ENCODE results near the gene ARL15.
"Not testable (repeated sequence)": the region's sequence is repeated elsewhere in the genome, so short reads cannot be mapped to it uniquely, and the experiment has no call there.

The ARL15 gene

DNA sequence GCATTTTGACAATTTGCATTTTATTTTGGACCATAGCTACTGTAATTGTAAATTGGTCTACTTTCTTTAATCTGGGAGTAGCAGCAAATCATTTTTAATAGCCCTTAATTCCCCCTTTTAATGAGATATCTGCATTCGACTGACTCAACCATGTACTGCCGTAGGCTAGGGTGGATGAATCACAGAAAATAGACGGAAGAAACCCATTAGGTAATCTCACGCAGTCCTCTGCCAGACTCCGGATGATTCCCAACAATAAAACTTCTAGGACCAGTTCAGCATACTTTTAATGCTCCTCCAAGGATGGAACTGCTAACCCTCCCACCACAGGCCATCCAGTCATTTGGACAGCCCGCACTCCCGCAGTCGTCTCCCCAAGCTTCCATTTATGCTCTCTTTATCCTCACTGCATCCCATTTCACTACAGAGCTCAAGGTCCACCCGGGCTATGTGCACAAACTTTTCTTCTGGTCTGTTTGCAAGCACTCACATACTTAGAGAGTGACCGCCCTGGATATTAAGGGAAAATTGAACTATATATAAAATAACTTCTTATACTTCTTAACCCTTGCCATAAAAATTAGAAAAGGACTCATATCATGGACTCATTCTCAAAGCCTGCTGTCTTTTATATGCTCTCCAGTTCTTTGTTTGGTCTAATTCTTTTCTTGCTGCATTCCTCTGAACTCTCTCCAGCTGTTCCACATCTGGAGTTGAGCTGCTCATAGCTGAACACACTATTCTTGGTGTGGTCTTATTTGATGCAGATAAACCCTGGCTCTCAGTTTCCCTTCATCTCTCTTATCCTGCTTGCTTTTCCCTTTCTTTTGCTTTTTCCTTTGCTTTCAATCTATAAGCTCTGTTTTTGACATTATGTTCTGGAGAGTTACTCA, 326.6 kb downstream of the ARL15 start:
- no peak for DNase-seq (ENCODE audit: low spot score)

DNA sequence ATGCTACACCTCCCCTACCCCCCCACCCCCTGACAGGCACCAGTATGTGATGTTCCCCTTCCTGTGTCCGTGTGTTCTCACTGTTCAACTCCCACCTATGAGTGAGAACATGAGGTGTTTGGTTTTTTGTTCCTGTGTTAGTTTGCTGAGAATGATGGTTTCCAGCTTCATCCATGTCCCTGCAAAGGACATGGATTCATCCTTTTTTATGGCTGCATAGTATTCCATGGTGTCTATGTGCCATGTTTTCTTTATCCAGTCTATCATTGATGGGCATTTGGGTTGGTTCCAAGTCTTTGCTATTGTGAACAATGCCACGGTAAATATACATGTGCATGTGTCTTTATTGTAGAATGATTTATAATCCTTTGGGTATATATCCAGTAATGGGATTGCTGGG, 328.1 kb downstream of the ARL15 start:
- not testable (repeated sequence) for DNase-seq (ENCODE audit: low spot score)

DNA sequence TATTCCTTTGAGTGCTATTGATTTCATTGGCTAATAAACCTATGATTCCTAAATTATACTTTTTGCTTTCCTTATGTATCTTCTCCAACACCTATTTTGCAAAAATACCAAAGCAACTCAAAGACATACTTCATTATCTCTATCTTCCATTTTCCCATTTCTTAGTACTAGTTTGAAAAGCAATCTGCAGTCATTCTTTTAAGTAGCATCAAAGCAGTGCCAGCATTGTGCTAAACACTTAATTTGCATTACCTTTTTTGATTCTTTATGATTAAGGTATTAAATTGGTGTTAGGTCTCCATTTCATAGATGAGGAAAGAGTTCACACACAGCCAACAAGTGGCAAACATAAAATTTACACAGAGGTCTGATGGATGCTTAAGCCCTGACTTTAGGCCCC, 330.3 kb downstream of the ARL15 start:
- no peak for DNase-seq (ENCODE audit: low spot score)

DNA sequence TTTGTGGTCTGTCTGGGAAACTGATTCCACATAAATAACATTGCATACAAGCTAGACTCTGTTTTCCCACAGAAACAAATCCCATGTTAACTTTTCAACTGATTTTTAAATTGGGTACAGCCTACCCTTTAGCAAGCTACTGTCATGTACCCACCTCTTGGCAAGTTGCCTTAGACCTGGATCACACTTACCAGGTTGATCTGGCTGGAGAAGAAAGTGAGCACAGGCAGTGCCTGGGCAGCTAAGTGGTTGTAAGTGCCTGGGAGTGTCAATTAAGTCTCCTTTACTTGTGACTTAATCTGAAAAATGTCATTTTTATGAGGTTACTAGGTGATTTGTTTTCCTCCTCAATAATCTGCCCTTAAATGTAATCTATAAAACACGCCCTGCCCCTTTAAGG, 336.4 kb downstream of the ARL15 start:
- DNase-seq (ENCODE audit: low spot score): no peak

DNA sequence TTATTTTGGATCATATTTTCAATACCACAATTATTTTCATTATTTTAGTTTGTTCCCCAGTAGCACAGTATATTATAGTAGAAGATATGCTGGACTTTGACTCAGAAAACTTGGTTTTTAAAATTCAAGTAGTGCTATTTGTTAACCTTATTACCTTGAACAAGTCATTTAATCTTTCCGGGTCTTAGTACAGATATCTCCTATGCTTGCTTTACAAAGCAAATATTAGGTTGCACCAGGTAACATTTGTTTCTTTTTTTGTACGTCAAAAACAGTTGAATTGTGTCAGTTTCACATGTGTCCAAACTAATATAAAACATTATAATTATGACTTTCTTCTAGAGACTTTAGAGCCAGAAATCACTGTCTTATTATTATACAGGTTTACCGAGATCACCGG, 338.1 kb downstream of the ARL15 start:
- no peak for DNase-seq (ENCODE audit: low spot score)

DNA sequence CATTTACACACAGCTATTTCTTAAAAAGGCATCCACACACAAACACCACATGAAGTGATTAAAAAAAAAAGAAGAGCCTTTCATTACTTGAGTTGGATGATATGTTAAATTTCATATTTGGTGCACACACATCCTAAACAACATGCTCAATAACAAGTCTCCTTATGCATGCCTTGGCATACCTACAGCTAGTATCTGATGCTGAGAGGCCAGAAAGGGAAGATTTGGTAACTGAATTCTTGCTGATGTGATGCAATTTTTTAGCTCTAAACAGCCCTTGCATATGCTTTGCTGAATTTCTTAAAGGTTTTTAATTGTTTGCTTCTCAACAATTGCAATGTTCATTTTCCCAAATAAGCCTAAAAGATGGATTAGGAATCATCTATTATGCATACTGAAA, 338.8 kb downstream of the ARL15 start:
- no peak for DNase-seq (ENCODE audit: low spot score)

DNA sequence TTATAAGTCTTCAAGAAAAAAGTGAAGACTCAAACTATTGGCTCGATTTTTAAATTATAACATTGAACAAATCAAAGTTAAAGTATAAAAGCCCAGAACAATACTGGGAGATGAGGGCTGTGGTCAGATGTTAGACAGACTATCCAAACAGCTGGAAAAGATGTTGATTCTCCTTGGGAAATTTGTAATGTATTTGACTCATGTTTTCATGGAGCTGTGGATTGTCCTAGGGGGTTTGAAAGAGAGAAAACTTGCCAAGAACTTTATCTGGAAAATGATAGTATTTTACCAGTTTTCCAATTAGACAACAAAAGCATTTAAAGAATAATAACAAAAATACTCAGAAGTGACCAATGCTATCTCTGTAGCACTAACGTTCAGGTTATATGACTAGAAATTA, 339.2 kb downstream of the ARL15 start:
- DNase-seq (ENCODE audit: low spot score): no peak

DNA sequence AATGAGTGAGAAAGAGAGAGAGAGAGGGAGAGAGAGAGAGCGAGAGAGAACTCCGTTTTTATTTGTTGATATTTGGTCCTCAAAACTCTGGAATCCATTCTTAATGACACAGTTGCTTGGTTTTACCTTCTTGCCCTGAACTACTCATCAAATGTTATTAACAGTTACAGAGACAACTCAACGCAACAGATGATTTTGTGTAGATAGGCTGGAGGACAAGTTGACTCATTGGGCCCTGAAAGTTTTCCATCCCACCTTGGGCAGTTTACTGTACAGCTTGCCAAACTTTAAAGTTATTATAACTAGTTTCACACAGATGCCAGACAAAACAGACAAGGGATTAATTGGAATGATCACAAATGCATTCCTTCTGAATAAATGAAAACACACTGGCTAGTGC, 339.9 kb downstream of the ARL15 start:
- DNase-seq (ENCODE audit: low spot score): no peak

DNA sequence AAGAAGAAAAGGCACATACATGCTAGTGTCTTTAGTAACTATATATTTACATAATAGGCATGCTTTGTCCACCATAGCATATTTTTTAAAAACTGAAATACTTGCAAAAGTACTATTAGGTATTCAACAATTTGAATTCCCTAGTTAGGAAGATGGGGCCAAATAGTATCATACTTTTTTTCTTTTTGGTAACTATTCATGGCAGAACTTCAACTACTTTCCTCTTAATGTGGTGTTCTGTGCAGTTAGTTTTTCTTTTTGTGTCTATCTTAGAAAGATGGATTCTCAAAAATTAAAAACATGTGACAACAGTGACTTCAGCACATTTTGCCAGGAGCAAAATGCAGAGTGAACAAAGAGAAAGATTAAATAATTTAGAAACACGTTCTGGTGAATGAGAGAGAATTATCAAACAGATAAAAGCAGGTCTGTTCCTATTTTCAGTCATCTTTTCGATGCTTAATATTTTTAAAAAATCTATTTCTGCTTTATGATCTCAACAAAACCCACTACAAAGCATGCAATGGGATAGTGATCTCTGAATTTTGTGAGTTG, 341.1 kb downstream of the ARL15 start:
- DNase-seq (ENCODE audit: low spot score): no peak

DNA sequence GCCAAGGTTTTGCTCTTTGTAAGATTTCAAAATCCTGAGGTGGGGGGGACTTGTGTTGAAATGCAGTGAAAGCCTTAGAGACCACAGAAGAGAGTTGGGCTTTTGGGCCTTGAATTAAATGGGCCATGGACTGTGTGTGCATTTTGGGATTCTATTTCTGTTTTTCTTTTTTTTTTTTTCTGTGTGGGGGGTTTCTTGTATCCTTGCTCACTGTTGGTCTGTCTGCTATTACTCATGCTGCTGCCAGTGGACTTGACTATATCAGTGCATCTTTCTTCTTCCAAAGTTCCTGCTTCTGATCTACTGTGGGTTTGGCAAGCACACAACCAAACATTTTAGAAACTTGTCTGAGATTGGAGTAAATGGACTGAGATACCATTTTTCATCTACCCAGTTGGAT, 344.9 kb downstream of the ARL15 start:
- no peak for DNase-seq (ENCODE audit: low spot score)

DNA sequence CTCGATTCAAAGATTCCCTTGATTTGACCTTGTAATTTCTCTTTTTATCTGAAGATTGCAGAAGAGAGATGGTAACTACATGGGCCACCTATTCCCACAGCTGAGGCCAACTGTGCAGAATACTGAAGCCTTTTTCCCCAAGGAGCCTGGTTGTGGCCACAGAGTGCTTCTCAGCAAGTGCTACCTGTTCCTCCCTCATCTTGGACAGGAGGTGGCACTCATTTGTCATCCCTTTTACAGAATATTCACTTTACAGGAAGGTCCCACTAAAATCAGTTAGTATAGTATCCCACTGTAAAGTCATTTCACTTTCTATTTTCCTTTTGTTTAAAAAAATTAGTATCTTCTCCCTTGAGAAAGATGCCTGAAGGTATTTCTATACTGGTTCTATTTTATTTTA, 346.4 kb downstream of the ARL15 start:
- no peak for DNase-seq (ENCODE audit: low spot score)

DNA sequence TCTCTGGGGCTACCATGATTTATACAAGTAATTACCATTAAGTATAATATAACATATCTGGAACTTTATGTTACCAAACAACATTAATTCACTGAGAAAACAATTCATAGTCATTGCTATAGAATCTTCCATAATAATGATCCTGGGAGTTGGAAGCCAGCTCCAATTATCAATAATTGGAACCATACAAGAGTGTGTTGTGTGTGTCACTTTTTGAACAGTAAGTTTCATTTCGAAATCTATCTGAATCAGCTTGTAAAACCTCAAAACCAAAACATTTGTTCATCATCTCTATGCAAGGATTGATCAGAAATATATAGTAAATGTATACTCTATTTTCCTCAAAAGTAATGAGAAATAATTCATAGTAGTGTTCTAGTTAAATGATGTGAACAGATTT, 348.1 kb downstream of the ARL15 start:
- no peak for DNase-seq (ENCODE audit: low spot score)

DNA sequence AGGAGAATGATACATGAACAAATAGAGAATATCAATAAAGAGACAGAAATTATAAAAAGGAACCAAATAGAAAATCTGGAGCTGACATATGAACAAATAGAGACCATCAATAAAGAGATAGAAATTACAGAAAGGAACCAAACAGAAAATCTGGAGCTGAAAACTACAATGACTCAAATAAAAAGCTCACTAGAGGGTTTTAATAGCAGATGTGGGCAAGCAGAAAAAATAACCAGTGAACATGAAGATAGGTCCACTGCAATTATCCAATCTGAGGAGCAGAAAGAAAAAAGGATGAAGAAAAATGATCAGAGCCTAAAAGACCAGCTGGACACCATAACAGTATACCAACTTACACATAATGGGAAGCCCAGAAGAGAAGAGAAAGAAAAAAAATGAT, 353.7 kb downstream of the ARL15 start:
- no peak for DNase-seq (ENCODE audit: low spot score)

DNA sequence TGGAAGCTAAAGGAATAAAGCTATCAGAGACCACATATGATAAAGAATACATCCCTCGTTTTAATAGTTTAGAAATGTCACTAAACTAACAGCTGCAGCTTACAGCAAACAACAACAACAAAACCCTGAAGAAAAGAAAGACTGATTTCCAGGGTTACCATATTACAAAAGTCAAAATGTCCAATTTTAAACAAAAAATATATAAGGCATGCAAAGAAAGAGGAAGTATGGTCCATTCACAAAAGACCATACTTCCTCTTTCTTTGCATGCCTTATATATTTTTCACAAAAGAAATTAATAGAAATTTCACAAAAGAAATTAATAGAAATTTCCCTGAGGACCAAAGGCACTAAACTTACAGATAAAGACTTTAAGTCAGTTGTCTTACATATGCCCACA, 354.2 kb downstream of the ARL15 start:
- no peak for DNase-seq (ENCODE audit: low spot score)

DNA sequence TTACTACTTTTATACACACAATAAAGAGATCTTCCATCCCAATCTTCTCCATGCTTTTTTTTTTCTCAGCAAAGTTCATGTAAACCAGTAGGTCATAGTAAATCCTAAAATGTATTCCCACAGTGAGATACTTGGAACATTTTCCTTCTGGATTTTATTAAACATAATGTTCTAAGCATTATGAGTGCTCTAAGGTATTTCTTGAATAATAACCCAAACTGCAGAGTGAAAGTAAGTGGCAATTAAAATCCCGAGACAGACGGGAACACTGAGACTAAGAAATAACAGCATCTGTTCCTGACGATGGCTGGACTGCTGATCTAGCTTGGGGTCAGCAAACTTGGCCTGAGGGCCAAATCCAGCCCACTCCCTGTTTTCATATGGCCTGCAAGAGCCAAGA, 359.8 kb downstream of the ARL15 start:
- no peak for DNase-seq (ENCODE audit: low spot score)

DNA sequence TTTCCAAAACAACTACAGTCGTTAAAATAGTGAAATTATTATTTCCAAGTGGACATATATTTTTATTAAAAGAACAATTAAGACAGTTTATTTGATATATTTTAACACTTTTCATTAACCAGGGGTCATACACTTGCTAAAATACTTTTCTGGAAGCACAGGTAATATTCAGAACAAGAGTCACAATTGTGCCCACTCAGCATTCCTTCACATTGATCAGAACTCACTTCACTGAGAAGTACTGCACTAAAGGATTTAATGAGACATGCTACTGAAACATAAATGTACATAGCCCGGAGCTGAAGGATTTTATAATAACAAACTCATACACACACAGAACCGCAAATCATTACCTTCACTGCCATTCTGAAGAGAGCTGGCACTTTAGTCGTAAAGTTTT, 361.8 kb downstream of the ARL15 start:
- no peak for DNase-seq (ENCODE audit: low spot score)

DNA sequence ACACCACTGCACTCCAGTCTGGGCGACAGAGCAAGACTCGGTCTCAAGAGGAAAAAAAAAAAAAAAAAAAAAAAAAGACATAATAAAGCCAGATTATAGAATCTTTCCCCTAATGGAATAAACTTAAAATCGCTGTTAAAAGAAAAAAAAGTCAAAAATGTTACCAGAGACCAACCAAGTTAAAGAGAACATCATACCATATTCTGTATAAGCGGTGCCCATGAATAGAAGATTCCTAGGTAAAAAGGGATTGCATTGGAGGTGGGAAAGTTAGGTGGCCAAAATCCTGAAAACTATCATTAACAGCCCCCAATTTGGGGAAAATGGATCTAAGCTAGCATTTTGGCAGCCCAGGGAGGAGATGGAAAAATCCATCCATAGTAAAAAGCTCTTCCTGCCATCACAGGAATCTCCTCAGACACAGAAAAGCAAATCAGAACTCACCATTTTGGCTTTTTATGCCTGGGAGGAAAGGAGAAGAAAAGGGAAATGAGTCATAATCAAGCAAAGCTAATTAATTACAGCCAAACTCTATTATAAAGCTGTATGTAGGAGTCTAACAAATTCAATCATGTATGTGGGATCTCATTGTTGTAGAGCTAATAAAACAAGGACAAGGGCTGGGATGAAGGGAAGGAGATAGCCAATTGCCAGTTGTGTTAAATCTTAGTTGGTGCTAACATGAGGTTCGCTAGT, 363.8 kb downstream of the ARL15 start:
- DNase-seq (ENCODE audit: low spot score): no peak

DNA sequence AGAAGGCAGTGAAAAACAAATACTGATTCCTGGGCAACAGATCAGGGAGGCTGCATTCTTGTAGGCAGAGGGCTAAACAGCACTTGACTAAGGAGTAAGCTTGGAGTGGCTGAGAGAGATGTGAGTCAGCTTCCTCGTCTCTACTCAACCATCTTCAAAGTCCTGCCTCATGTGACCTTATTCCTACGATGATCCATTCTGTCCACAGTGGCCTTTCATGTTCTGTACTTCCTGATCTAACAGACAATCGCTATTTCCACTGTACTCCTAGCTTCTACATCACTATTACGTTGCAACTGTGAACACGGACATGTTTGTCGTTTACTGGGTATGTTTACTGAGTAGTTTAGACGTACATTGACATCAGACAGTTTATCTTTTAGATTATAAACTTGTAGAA, 365.4 kb downstream of the ARL15 start:
- no peak for DNase-seq (ENCODE audit: low spot score)

DNA sequence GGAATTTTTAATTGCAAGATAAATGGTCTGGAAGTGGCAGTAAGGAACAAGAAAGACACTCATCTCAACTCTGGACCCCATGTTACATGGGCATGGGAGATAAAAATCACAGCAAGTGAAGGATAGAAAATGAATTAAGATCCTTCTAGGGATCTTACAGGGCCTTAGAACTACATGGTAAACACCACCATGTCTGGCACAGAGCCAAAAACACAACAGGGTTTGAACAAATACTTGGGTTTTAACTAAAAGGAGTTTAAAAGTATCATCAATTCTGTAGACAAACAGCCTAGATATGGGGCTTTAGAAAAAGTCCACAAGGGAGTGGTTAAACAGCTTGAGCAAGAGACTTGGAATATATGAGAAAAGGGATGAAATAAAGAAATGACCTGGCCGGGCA, 366.4 kb downstream of the ARL15 start:
- no peak for DNase-seq (ENCODE audit: low spot score)

DNA sequence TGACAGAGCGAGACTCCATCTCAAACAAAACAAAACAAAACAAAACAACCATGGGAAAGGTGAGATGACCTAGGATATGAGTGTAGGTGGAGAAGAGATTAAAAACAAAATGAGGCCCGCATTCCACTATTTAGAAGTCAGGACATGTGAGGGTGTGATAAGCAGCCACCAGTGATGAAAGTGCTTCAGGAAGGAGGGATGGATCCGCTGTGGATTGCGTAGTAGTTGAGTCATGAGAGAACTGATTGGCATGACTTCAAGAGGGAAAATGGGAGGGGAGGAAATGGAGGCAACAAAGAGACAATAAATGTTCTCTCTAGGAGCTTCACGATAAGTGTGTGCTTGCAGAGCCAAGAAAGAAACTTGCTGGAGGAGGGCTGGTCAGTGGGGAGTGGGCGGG, 367.6 kb downstream of the ARL15 start:
- no peak for DNase-seq (ENCODE audit: low spot score)

DNA sequence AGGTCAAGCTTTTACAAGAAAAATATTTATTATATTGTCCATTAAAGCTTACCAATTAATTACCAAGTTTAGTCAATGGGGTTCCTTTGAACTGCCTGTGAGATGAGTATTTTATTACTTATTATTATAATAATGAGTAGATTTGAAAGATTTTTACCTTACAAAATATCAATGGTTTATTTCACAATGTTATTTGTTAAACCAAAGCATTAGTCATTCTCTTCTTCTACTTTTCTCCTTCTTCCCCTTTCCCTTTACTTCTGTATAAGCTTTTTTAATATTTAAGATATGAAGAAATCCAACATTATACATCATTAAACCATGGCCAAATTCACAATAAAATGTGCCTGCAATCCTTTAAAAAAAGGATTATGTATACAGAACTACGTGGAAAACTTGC, 369.5 kb downstream of the ARL15 start:
- no peak for DNase-seq (ENCODE audit: low spot score)

DNA sequence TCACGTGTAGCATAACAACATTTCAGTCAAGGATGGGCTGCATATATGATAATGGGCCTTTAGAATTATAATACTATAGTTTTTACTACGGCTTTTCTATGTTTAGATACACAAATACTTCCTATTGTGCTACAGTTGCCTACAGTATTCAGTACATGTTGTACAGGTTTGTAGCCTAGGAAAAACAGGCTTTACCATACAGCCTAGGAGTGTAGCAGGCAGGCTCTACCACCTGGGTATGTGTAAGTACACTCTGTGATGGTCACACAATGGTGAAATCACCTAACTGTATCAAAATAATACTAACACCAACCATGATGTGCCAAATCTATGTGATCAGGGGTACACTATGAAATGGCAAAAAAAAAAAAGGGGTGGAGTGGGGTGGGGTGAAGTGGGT, 372.9 kb downstream of the ARL15 start:
- no peak for DNase-seq (ENCODE audit: low spot score)
